ENCODE results near the gene RRP8. TPM values are rescaled to one million over a fixed set of nuclear protein-coding genes. Genes with fewer than 3 reads are reported as not detected.

Gene RRP8
- total and polyA plus RNA-seq, 12 donors, result 9.4 to 34.8 (median 22.3) TPM

DNA sequence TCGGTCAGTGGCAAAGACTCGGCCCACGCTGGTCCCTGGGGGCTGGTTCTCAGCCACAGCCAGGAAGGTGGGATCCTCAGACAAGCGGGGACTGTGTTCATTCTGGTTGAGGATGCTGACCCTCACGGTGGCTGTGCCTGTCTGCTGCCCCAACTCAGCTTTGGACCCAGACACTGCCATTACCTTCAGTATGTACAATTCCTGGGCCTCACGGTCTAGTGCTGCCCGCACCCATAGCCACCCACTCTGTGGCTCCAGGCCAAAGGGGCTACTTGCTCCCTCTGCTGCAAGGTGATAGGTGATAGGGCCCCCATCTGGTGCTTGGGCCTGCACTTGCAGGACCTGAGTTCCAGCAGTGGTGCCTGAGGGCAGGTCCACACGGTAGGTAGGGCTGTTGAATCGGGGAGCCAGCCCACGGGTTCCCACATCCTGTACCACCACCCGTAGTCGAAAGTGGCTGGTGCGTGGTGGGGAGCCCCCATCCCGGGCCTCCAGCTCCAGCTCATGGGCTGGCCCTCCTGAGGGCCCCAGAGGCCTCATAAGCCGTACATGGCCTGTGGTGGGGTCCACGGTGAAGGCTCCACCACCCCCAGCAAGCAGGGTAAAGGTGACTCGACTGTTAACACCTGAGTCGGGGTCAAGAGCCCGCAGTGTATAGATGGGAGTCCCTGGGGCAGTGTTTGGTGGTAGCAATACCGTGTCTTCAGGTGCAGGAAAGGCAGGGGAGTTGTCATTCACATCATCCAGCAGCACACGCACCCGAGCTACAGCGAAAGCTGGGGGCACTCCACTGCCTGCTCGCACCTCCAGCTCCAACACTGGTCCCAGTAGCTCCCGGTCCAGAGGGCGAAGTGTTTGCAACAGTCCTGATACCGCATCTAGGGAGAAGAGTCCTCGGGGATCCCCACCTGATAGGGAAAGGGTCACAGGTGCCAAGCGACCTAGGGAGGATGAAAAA, 29.0 kb upstream of the RRP8 start:
- 88 to 96% (median 89%) methylated on average over 13 to 29 of the region's 29 CpGs for WGBS, 4 donors
- TF ChIP-seq CTCF (IDR thresholded peaks at IDR 0.05) (no peak), POLR2A (IDR thresholded peaks at IDR 0.05) (no peak)
- Histone ChIP-seq H3K4me1 (replicated peaks in 1 of 2) (peaks cover 7 to 16% of the 10 kb centered on the region in 2 donors), H3K27ac (no peak overlapping the region), H3K4me3 (no peak overlapping the region), H3K27me3 (no peaks in the 10 kb centered on the region), H3K36me3 (replicated peaks in 1 of 2) (no peaks in the 10 kb centered on the region), H3K9me3 (replicated peaks in 1 of 3) (no peaks in the 10 kb centered on the region)
- intact Hi-C loops (cut with DNase I), result no loop called here
- no peak for DNase-seq

DNA sequence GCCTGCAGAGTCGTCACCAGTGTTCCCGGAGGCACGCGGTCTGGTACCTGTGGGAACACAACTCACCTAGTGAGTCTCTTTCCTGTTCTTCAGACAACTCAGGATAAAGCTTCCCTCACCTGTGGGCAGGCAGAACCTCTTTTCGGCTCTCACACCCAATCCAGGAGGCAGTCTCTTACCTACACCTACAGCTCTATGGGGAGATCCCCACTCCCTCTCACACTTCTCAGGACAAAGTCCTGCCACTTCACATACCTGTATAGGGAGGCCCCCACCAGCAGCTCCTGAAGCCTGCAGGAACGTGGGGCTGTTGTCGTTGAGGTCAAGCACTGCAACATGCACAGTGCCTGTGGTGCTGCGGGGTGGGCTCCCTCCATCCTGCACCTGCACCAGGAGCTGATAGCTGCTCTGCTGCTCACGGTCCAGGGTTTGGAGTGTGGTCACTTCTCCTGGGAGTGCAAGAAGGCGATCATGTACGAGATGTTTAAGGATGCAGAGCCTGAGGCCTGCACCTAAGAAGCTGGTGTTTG, 28.0 kb upstream of the RRP8 start:
- WGBS, 4 donors, result 80 to 91% (median 88%) methylated on average over 9 to 11 of the region's 11 CpGs
- H3K27ac ChIP-seq, result no peak overlapping the region
- TF ChIP-seq CTCF (IDR thresholded peaks at IDR 0.05) (no peak), POLR2A (IDR thresholded peaks at IDR 0.05) (no peak)
- H3K4me1 ChIP-seq (replicated peaks in 1 of 2), result peaks cover 7 to 15% of the 10 kb centered on the region in 2 donors
- no peak overlapping the region for H3K4me3 ChIP-seq
- DNase-seq, result no peak
- H3K27me3 ChIP-seq, result no peaks in the 10 kb centered on the region
- no peaks in the 10 kb centered on the region for H3K36me3 ChIP-seq (replicated peaks in 1 of 2)
- intact Hi-C loops (cut with DNase I), result no loop called here
- no peaks in the 10 kb centered on the region for H3K9me3 ChIP-seq (replicated peaks in 1 of 3)

GRCh38 chr11:6630632-6631291, 27.3 kb upstream of the RRP8 start:
- TF ChIP-seq POLR2A (IDR thresholded peaks at IDR 0.05) (no peak), CTCF (IDR thresholded peaks at IDR 0.05) (no peak)
- 53 to 78% (median 67%) methylated on average over 15 to 28 of the region's 28 CpGs for WGBS, 4 donors
- Histone ChIP-seq H3K9me3 (replicated peaks in 1 of 3) (no peaks in the 10 kb centered on the region), H3K27ac (no peak overlapping the region), H3K27me3 (no peaks in the 10 kb centered on the region), H3K36me3 (replicated peaks in 1 of 2) (no peaks in the 10 kb centered on the region), H3K4me1 (replicated peaks in 1 of 2) (peaks cover under 1 to 8% of the 10 kb centered on the region in 2 donors), H3K4me3 (no peak overlapping the region)
- DNase-seq, result no peak
- intact Hi-C loops (cut with DNase I), result no loop called here
